ENCODE data around the gene TTLL11.
A peak's percentile ranks its signal among the peaks of the same experiment; 100 is the strongest.
"Not testable (repeated sequence)": the region's sequence is repeated elsewhere in the genome, so short reads cannot be mapped to it uniquely, and the experiment has no call there.

Gene TTLL11

GRCh38 chr9:122125158-122125508, 32.0 kb upstream of the TTLL11 start:
- DNase-seq (ENCODE audit: low spot score): peak; percentile 82

- no peak for DNase-seq (ENCODE audit: low spot score)
These were observed 31.4 kb upstream of the TTLL11 start for GRCh38 chr9:122124528-122124927.

GRCh38 chr9:122124048-122124447, 30.9 kb upstream of the TTLL11 start:
- DNase-seq (ENCODE audit: low spot score): no peak

GRCh38 chr9:122122903-122123632, 30.0 kb upstream of the TTLL11 start:
- peak; percentile 76 for DNase-seq (ENCODE audit: low spot score)

GRCh38 chr9:122122468-122122867, 29.4 kb upstream of the TTLL11 start:
- DNase-seq (ENCODE audit: low spot score): no peak

GRCh38 chr9:122121931-122122330, 28.8 kb upstream of the TTLL11 start:
- no peak for DNase-seq (ENCODE audit: low spot score)

- no peak for DNase-seq (ENCODE audit: low spot score)
These were observed 28.3 kb upstream of the TTLL11 start for GRCh38 chr9:122121391-122121790.

- DNase-seq (ENCODE audit: low spot score): no peak
These were observed 27.4 kb upstream of the TTLL11 start for GRCh38 chr9:122120316-122121071.

- DNase-seq (ENCODE audit: low spot score): no peak
These were observed 26.6 kb upstream of the TTLL11 start for GRCh38 chr9:122119721-122120120.

- no peak for DNase-seq (ENCODE audit: low spot score)
These were observed 26.0 kb upstream of the TTLL11 start for GRCh38 chr9:122119166-122119521.

- DNase-seq (ENCODE audit: low spot score): no peak
These were observed 25.4 kb upstream of the TTLL11 start for GRCh38 chr9:122118343-122119165.

- not testable (repeated sequence) for DNase-seq (ENCODE audit: low spot score)
These were observed 24.1 kb upstream of the TTLL11 start for GRCh38 chr9:122117241-122117640.

GRCh38 chr9:122116448-122117173, 23.5 kb upstream of the TTLL11 start:
- DNase-seq (ENCODE audit: low spot score): no peak

- no peak for DNase-seq (ENCODE audit: low spot score)
These were observed 22.9 kb upstream of the TTLL11 start for GRCh38 chr9:122116040-122116439.

- no peak for DNase-seq (ENCODE audit: low spot score)
These were observed 22.3 kb upstream of the TTLL11 start for GRCh38 chr9:122115176-122116035.

GRCh38 chr9:122113574-122113973, 20.5 kb upstream of the TTLL11 start:
- no peak for DNase-seq (ENCODE audit: low spot score)

GRCh38 chr9:122112238-122112637, 19.1 kb upstream of the TTLL11 start:
- no peak for DNase-seq (ENCODE audit: low spot score)

- DNase-seq (ENCODE audit: low spot score): no peak
These were observed 18.4 kb upstream of the TTLL11 start for GRCh38 chr9:122111413-122112085.

- DNase-seq (ENCODE audit: low spot score): no peak
These were observed 17.2 kb upstream of the TTLL11 start for GRCh38 chr9:122110100-122110833.

All from globus pallidus (tissue), 1 donor.